HG02973 (cell line): ENCODE results near the gene SH3TC2.

ENCODE experiments used
- ATAC-seq: cut with Tn5 transposase; IDR thresholded peaks from one replicate; pipeline ENCODE4 v1.9.1; 2021; ENCODE audit warnings: moderate library complexity; ENCODE audit not compliant: unreplicated experiment

SH3TC2 gene

DNA sequence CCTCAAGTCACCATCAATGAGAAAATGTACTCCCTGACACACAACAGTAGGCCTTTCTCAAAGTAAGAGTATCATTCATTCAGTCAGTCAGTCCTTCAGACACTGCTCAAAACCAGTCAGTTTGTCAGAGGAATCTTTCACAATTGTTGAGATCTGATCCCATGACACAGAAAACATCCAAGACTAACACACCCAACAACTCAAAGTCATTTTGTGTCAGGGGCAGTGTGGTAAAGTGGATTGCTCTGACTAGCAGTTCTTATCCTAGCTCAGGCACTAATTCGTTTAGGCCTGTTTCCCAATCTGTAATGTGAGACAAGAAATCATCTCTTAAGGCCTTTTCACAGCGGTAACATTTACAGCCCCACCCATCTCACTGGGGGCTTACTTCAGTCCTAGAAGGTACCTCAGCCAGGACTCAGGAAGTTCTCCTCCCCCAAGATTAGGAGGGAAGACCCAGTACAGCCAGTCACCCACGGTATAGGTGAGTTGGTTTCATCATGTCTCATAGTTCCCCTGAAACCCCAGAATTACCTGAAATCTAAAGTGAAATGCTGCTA is 31.9 kb downstream of the SH3TC2 start:
- no peak for ATAC-seq

DNA sequence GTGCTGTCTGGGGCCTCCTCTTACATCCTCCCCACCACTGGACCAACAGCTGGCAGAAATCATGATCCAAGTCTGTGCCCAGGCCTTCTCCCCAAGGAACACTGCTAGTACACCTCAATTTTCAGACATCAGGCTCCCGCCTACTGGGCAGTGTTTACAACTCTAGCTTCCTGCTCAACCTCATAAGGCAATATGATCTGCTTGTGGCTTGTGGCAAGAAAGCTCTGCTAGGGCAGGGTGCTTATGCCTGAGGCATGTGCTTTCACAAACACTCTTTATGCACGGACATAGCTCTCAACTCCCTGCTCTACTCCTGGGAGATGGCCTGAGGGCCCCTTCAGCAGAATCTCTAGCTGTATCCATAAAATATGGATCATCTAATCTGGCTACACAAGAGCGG is 32.5 kb downstream of the SH3TC2 start:
- ATAC-seq = no peak

DNA sequence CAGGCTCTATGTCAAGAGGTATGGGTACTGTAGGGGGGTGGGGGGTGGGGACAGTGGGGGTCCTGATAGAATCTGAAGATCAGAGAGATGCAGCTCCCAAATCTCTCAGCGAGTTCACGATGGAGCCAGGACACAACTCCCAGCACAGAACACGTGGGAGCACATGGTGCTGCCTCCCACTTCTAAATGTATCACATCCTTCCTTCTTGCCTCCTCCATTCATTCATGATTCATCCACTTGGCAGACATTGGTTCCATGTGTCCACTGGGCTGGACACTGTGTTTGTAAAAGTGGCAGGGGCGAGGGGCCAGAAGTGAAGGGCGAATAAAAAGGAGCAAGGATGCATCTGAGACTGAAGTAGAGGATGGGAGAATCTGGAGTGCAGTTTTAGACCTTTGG is 33.9 kb downstream of the SH3TC2 start:
- ATAC-seq = no peak

DNA sequence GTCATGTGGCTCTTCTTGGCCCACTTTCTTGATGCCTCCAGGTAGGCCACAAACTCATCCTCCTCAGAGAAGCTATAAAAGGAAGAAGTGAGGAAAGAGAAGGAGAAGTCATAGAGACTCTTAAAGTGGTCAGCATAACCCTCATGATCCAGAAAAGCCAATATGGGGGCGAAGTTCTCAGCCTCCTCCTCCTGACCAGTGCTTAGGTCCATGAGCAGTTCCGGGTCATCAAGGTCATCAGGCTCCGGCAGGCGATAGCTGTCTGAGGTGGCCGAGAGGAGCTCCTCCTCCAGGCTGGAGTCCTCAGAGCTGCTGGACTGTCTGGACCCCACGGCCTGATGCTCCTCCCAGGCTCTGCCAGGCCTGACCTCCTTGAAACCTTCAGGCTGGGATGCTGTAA is 34.7 kb downstream of the SH3TC2 start:
- no peak for ATAC-seq

DNA sequence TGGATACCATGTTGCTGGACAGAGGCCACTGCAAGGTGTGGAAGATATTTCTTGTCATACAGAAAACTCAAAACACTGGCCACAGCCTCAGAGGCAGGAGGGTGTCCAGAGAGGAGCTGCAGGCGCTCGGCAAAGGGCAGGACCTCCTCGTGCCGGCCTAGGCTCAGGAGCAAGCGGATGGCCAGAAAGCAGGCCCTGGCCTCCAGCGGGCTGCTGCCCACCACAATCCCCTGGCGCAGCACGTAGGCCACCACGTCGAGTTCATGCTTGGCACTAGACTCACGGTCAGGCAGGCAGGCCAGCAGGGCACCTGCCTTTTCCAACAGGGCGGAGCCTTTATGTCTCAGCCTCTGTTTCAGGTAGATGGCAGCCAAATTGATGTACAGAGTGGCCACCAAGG is 35.2 kb downstream of the SH3TC2 start:
- no peak for ATAC-seq

DNA sequence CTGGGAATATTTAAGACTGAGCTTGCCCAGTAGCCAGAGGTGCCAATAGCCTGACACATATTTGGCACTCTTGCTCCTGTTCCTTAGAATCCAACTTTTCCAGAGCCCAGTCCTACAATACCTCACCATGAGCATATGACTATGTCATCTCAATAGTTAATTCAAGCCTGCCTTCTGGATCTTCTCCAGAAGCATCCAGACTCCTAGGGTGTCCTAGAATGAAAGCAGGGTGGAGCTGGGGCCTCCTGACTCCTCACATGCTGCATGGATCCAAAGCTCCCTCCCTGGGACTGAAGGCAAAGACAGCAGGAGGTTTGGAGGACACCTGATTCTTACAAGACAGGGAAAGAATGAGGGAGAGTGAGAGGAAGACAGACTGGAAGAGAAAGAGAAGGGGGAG is 37.9 kb downstream of the SH3TC2 start:
- no peak for ATAC-seq

DNA sequence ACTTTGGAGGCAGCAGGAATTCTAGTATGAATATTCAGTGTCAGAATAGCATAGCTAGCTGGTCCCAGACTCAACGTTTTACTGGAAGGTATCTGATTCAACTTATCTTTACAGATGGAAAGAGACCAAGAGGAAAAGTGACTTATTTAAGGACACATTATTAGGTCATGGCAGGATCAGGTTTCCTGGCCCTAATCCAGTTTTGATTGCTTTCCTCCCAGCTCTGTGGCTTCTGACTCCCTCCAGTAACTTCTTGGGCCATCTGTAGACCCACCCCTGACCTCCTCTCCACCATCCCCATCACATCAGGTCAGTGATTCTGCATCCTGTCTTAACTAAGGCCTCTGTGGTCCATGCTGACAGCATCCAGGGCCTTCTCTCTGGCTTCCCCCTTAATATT is 38.4 kb downstream of the SH3TC2 start:
- ATAC-seq = no peak

DNA sequence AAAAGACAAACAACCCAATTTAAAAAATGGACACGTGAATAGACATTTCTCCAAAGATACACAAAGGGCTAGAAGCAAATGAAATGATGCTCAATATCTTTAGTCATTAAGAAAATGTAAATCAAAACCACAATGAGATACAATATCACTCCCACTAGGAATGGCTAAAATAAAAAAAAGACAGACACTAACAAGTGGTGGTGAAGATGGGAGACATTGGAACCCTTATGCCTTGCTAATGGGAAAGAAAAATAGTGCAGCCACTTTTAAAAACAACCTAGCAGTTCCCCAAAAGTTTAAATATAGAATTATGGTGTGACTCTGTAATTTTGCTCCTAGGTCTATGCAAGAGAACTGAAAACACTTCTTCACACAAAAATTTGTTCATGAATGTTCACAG is 40.7 kb downstream of the SH3TC2 start:
- ATAC-seq = no peak

DNA sequence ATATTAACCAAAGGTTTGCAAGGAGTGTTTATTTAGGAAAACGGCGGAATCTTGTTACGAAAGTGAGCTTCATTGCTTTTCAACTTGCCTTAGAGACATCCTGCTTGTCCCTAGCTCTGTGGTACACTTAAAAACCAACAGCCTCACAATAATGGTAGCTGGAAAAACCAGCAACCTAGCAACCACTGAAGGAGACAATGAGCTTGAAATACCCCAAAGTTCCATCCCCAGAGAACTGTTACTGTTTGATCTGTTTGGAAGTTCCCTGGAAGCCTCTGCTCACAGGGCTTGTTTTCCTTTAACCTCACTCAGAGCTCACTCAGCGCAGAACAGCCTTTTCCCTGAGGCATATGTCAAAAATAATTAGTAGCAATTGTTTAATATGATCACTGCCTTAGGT is 43.2 kb downstream of the SH3TC2 start:
- ATAC-seq = no peak

DNA sequence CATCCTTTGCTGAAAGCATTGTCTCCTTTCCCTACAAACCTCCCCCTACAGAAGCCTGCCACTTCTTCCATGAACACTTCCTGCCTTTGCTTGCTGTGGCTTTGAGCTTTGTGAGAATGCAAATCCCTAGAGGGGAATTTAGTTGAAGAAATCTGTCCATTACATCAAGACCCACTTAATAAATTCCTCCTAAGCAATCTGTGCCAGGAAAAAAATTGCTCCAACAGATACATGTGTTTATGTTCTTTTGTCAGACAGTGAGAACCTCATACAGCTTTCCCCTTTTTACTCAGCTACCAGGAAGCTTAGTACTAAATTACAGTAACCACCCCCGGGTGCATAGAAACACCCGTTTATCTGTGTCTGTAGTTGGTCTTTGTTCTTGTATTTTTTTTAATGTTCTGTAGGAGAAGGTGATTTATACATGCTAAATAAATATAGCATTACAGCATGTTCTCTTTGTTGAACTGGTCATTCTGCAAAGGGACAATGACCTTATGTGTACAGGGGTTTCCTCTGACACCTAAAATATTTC is 43.9 kb downstream of the SH3TC2 start:
- no peak for ATAC-seq

DNA sequence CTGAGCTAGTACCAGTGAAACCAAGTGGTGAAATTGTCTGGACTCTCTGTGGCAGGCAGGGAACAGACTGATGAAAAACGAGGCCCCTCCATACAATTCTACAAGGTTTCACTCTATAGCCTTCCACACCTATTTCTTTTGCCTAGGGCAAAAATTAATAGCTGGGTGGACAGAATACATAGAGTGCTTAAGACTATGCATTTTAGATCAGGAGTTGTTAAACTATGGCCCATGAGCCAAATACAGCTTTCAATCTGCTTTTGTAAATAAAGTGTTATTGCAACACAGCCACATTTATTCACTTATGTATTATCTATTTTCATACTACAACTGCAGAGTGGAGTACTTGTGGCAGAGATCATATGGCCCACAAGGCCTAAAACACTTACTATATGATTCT is 45.2 kb downstream of the SH3TC2 start:
- ATAC-seq = no peak

DNA sequence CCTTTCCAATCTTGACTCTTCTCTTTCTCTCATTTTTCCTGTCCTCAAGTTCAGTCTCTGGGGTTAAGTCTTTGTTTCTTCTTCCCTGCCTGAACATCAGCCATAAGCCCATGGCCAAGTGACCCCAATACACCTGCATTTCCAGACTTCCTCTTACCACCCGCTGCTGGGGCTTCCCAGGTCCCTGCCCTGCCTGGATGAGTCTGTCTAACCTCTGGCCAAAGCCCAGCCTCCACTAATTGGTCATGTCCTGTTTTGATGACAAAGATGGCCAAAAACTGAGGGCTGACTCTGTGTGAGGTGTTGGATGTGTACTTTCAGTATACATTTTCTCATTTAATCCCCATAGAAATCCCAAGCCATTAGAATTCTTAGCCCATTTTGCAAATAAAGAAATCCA is 47.3 kb downstream of the SH3TC2 start:
- no peak for ATAC-seq

DNA sequence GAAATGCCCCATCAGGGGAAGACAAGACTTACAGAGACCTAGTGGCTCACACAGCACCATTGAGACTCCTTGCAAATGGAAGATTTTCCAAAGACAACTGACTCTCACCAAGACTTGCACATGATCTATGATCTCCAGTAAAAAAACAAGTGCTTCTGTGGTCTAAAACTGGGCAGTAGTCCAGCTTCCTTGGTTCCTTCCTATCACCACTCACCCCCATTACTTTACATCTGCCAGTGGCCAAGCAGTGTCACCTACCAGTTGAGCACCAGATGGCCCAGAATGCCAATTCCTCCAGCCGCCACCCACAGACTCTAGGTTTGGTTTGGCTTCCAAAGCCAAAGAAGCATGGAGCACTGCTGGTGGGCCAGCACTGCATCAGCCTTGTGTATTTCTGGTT is 47.7 kb downstream of the SH3TC2 start:
- no peak for ATAC-seq

DNA sequence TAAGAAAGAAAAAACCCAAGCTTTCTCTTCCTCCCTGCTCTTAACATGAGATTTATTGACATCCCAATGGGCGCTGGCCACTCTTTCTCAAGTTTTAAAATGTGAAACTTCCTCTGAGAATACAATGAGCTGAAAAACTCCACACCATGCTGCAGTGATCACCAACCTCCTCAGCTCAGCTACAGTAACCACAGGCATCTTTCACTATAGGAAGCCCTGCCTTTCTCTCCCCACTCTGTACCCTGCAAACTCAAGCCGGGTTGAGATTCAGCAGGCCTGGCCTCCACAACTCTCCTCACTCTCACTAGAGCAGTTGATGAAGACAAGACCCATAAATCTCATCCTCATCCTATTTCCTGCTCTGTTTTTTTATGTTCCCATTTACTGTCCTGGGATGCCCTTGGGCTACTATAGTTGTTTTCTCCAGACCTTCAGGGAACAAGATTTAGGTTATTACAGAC is 48.3 kb downstream of the SH3TC2 start:
- ATAC-seq = no peak

DNA sequence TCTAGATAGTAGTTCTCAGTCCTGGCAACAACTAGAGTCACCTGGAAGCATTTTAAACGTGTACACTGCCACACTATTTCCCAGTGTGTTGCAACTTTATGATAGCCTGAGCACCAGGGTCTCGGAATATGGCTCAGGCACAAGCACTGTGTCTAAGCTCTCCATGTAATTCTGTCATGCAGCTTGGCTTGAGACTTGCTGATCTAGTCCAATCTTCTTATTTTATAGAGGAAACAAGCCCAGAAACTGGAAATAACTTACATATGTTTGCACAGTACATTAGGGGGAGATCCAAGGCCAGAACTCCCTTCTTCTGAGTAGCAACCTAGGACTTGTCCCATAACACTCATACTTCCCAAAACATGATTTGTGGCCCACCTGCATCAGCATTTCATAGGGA is 49.1 kb downstream of the SH3TC2 start:
- ATAC-seq = no peak

DNA sequence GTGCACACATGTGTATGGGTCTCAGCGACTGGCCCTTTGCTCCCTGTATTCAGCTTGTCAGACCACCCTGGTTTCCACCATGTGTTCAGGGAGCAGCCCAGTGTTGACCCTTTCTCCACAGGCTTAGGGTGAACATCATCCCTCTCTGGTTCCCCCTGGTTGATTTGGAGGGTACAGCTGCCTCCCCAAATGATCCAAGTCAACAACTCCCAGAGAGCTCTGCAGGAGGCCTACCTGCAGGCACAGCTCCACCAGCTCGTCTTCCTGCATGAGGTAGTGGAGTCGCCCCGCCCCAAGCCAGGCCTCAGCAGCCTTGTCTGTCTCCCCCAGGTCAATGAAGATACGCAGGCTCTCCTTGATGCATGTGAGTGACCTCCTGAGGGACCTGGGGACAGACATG is 50.5 kb downstream of the SH3TC2 start:
- ATAC-seq = no peak

DNA sequence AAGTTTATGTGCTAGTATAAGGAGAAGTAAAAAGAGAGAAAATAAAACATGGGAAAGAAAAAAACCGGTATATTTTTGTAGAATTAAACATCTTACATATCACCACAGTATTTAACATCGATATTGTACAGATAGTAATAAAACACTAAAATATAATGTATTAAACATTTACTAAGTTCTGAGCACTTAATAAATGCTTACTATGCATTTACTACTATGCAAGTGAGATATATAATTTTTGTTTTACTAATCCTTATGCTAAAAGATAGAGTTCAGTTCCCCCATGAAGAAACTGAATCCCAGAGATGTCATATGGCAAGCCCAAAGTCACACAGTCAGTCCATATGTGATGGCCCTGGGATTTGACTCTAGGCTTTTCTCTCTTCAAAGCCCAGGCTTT is 51.1 kb downstream of the SH3TC2 start:
- ATAC-seq = no peak

DNA sequence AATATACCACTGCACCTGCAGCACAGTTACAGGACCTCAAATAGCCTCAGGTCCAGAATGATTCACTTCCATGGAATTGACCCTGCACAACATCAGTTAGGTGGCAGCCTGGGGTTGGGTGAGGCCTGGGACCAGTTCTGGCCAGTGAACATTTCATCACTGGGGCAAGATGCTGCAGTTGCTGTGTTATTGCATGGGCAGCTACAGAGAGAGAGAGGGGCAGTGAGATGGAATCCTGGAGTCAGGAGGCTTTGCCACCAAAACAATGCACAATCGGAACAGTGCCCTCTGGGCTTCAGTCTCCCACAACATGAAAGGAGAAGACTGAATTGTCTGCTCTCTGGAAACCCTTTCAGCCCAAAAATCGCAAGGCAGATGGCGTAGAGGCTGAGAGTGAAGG is 51.8 kb downstream of the SH3TC2 start:
- ATAC-seq = no peak

DNA sequence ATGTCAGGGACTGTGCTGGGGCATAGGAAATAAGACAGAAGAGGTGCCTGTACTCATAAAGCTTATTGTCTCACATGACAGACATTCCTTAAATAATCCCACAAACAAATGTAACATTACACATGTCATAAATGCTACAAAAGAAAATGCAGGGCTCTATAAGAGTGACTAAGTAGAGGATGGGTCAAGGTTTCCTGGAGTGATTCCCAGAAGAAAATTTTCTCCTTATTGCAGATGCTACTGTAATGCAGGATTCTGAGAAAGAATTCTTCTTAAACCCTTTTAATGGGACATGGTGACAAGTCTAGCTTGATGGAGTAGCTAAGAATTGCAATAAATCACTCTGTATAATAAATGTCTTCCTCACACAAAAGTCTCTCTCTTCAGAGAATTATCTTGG is 55.7 kb downstream of the SH3TC2 start:
- ATAC-seq = no peak

DNA sequence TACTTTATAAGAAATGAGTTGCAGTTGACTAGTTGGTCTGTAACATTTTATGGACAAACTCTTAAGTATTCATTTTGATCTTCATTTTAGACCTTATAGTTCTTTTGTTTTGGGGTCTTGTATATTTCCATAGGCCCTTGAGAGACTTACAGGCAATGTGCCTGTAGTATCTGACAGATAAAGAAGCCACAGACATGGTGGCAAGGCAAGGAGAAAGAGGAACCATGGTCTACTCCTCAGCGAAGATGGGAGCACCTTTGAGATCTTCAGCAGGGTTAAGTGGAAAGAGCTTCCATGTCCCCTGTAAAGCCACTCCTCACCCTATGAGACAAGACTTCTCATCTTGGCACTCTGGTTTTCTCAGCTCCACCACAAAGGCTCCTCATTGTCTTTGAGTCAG is 56.4 kb downstream of the SH3TC2 start:
- no peak for ATAC-seq

DNA sequence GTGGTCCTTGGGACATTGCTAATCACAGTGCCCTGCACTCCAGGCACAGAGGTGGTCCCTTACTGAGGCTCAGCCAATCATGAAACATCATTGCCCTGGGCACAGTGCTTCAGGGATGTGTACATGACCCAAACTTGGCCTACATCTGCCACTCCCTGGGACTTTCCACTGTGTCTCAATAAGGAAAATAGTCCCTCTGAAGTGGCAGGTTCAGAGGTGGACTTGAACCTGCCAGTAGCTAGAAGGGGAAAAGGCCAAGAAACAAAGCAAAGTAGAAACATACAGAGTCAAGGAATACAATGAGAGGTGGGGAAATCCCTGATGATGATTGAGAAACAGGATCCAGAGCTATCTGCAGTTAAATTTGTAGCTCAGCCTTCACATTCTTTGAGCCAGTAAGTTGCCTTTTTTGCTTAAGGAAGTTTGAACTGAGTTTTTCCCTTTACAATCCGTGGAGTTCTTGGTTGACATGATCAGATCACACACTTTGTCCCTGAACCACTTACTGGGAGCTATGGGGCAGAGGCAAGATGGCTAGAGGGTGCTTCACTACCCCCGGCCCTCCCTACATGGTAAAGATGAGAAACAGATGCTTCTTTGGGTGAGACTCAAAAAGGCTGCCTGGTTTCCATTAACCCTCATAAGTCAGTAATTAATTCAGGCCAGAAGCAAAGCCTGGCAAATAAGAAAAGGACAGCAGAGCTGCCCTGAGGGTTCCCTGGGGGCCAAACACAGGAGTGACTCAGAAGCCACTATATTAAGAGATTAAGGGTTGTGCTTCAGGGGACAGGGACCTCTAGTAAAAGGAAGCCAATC is 57.6 kb downstream of the SH3TC2 start:
- no peak for ATAC-seq

DNA sequence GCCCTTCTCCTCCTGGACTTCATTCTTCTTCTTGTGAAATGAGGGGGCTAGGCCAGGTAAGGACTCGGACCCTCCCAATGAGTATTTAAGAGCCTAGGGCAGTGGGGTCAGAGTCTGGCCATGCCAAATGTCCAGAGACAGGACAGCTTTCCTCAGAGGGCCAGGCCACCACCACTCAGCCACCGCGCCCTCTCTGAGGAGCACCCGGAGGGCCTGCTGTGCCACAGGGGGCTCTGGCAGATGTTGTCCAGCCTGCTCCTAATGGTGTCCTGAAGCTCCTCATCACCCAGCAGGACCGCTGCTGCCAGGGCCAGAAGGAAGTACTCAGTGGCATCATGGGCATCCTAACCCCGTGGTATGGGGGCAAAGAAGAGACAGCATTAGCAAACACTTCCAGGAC is 58.3 kb downstream of the SH3TC2 start:
- no peak for ATAC-seq
